Measurements from ENCODE around the gene KIF7.

DNA sequence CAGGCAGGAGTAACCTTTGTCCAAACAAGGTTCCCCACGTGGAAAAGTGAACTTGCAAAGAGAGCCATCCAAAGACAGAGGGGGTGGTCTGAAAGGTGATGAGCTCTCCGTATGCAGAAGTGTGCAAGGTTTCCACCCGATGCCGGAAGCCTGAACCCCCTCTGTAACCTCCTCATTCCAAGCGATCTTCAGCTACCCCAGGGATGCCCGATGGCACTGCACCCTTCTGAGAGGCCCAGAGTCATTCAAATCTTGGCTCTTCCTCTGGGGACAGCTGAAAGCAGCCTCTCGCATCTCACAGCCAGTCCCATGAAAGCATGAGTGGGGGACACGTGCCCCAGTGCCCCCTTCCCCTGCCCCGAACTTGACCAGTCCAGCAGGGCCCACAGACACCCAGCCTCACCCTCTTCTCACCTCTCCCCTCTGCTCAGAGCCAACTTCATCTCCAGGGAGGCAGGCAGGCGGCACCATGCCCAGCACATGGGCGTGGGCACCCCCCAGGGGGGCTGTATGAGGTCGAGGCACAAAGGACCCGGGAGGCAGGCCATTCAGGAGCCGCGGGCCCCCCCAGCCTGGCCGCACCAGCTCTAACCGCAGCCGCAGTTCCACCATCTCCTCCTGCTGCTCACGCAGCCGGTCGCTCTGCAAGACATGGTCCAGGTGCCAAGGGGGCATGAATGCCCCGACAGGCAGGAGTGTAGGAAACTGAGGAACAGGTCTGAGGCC, 8.7 kb downstream of the KIF7 start:
- no peak for TF ChIP-seq PAX5 (IDR thresholded peaks at IDR 0.05; ENCODE audit: insufficient read depth, low read length, severe bottlenecking)
- no peak for TF ChIP-seq POLR2A (IDR thresholded peaks at IDR 0.05; ENCODE audit: low read depth, low read length)
- no peak for TF ChIP-seq POLR2AphosphoS5 (IDR thresholded peaks at IDR 0.05; ENCODE audit: low read depth, low read length)
- no peak for TF ChIP-seq TAF1 (IDR thresholded peaks at IDR 0.05; ENCODE audit: low read depth, low read length)
- TF ChIP-seq POU2F2 (IDR thresholded peaks at IDR 0.05; ENCODE audit: low read depth, low read length) = no peak

Measured in GM12891 (cell line).